GM18498 (cell line): ENCODE measurements around the gene DNAAF3.
"Not testable (repeated sequence)": the region's sequence is repeated elsewhere in the genome, so short reads cannot be mapped to it uniquely, and the experiment has no call there.

ENCODE experiments used
- ATAC-seq: cut with Tn5 transposase; IDR thresholded peaks from one replicate; pipeline ENCODE4 v1.9.1; 2021; ENCODE audit warnings: mild to moderate bottlenecking, moderate library complexity; ENCODE audit not compliant: unreplicated experiment

DNAAF3 gene

DNA sequence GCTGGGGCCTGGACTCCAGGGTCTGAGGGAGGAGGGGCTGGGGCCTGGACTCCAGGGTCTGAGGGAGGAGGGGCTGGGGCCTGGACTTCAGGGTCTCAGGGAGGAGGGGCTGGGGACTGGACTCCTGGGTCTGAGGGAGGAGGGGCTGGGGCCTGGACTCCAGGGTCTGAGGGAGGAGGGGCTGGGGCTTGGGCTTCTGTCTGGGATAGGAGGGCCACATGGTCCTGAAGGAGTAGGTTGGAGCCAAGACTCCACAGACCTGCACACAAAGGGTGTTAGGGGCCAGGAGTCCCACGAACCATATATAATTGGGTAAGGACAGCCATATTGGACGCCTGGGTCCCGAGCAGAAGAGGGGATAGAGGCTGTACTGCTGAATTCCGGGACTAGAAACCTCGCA, 10.6 kb downstream of the DNAAF3 start:
- ATAC-seq: not testable (repeated sequence)

DNA sequence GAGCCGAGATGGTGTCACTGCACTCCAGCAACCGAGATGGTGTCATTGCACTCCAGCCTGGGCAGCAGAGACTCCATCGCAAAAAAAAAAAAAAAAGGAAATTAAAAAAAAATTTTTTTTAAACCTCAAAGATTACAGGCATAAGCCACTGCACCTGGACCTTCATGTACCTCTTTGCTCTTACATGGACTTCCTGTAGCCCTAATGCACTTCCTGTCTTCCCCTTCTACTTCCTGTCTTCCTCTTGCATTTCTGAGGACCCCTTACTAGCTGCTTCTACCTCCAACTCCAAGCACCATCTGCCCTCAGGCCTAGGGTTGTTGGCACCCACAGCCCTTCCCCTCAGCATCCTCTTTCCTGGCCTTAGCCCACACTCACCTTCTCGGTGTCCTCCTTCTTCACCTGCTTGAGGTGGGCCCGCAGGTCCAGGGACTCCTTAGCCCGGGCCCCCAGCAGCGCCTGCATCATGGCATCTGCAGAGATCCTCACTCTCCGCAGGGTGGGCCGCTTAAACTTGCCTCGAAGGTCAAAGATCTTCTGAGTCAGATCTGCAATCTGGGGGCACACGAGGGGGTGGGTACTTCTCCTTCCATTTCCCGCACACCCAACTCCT, 12.7 kb downstream of the DNAAF3 start:
- no peak for ATAC-seq

DNA sequence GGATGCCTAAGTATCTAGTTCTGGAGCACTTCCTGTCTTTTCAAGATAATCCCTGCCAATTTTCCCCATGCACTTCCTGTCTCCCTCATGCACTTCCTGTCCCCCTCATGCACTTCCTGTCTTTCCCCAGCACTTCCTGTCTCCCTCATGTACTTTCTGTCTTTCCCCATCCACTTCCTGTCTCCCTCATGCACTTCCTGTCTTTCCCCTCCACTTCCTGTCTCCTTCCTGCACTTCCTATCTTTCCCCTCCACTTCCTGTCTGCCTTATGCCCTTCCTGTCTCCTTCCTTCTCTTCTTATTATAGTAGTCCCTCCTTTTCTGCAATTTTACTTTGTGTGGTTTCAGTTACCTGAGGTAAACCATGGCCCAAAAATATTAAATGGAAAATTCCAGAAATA, 14.4 kb downstream of the DNAAF3 start:
- ATAC-seq: no peak

DNA sequence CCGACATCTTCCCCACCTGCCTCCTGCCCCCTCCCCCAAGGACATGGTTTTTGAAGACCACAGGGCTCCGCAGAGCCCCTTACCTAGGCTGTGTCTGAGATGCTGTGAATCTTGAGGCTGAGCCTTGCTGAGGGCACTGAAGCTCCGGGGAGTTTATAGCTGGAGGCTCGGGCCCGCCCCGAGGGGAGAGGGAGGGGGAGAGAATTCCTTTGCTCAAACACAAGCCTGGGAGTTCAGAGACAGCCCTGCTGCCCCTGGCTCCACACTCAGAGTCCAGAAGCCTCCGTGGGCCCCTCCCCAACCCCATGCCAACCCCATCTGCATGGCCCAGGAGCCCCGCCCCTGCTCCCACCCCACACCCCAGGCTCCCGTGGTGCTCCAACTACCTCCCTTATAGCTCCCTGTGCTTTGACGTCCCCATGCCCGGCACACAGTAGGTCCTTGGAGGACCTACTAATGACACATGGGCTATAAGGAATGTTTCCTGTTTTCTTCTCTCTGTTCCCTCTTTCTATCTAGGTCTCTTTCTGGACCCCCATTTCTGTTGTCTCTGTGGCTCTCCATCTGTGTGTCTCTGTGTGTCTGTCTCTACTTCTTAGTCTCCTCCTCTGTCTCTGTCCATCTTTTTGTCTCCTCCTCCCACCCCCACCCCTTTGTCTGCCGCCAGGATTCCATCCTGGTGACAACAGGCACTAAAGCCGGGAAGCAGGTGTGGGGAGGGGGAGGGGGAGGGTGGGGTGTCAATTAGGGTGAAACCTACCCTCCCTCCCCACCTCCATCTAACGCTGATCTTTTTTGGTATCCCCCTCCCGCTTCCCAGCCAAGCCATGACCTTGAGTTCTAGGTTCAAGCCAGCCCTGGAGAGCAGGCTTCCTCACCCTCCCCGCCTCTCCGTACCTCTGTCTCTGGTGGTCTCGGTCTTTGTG, 17.1 kb downstream of the DNAAF3 start, which contains the start of gene TNNT1:
Gene TNNT1, minus strand, starts transcription at position 129 of the 926 bp plus-strand sequence. CDS start 2,049 bp downstream, outside the sequence.
- no peak for ATAC-seq

DNA sequence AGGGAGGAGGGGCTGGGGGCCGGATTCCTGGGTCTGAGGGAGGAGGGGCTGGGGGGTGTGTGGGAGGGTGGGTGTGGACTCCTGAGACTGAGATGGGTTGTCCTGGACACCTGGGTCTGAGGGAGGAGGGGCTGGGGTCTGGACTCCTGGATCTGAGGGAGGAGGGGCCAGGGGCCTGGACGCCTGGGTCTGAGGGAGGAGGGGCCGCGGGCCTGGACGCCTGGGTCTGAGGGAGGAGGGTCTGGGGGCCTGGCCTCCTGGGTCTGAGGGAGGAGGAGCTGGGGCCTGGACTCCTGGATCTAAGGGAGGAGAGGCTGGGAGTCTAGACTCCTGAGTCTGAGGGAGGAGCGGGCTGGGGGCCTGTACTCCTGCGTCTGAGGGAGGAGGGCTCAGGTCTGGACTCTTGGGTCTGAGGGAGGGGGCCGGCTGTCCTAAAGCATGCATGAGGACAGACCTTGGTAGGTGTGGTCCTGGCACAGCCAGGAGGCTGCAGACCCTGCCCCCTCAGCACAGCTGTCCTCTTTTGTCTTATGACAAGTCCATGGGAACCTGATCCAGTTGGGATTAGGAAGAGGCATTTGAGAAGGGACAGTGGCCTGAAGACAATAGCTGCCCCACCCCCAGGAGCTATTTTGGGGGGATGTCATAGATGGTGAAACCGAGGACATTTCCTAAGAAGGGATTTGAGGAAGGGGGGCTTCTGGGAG, 18.7 kb downstream of the DNAAF3 start:
- ATAC-seq: no peak

DNA sequence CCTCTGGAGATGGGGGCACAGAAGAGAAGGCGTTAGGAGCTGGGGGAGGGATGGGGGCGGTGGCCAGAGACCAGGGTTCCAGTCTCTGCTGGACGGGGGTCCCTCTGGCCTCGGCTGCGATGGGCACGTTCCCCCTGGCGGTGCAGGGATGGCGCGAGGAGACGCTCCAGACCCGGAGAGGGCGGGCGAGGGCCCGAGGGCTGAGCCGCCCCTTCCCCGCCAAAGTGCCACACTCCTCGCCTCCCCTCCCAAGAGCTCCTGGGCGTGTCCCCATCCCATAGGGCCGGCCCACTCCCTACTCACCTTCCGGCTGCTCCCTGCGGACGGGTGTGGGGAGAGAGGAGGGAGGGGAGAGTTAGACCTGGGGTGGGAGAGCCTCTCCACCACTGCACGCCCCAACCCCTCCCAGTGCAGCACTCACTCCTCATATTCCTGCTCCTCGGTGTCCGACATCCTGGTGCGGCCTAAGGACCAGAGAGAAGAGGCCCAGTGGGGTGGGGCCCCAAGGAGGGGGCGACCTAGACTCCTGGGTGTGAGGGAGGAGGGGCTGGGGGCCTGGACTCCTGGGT, 19.6 kb downstream of the DNAAF3 start:
- ATAC-seq: no peak

DNA sequence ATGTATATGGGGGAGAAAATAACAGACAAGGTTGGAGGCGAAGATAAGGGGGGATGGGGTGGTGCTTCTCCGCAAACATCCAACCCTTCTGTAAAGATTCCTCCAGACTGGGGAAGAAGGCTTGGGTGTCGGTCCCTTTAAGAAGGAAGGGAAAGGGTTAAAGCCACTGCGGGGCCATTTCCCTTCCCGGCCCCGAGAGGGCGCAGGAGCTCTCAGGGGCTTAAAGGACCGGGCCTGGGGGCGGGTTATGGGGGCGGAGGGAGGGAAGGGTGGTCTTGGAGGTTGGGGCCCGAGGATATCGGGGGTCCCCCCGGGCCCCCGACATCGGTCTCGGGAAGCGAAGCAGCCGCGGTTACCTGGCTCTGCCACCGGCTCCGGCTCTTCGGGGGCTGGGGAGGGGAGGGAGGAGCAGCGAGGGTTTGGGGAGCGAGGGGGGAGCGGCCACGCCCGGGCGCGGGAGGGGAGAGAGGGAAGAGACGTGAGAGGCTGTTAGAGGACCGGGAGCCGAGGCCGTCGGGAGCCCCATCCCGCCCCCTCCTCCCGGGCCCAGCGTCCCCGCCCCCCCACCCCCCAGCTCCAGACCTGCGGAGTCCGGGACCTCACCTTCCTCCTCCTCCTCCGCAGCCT, 20.2 kb downstream of the DNAAF3 start:
- no peak for ATAC-seq

DNA sequence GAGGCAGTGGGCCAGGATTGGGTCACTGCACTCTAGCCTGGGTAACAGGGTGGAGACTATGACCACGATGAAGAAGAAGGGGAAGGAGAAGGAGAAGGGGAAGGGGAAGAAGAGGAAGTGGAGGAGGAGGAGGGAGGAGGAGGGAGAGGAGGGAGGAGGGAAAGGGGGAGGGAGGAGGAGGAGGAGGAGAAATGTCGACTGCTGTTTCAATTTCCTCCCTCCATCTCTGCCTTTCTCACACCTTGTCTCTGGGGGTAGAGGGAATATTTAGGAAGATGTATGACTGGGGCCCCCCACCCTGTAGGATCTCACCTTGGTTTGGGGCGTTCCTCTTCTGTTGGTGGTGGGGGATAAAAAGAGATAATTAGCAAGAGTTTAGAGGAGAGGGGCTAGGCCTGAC, 21.2 kb downstream of the DNAAF3 start:
- ATAC-seq: no peak

DNA sequence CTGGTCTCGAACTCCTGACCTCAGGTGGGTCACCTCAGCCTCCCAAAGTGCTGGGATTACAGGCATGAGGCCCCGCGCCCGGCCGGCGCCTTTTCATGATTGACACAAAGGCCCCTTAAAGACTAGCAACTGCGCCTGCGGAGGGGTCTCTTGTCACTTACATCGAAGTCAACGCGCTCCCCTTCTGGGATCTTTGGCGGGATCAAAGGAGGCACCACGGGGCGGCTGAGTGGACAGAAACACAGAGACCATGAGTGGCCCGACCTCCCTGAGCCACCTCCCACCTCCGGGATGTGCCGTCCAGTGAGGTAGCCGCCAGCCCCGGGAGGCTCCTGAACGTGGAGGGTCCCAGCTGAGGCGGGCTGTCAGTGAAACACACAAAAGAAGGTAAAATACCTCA, 24.7 kb downstream of the DNAAF3 start:
- no peak for ATAC-seq

DNA sequence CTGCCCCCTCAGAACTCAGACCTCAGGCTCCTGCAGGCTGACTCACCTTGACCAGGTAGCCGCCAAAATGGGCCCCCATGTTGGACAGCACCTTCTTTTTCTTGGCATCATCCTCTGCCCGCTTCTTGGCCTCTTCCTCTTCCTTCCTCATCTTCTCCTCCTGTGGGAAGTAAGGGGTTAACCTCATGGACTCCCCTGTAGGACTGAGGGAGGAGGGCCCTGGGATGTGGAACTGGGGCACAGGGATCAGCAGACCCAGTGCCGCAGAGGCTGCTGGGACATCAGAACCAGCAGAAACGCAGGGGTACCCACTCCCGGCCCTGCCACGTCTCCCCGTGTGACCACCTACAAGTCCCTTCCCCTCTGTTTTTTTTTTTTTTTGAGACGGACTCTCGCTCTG, 28.5 kb downstream of the DNAAF3 start:
- ATAC-seq: no peak

DNA sequence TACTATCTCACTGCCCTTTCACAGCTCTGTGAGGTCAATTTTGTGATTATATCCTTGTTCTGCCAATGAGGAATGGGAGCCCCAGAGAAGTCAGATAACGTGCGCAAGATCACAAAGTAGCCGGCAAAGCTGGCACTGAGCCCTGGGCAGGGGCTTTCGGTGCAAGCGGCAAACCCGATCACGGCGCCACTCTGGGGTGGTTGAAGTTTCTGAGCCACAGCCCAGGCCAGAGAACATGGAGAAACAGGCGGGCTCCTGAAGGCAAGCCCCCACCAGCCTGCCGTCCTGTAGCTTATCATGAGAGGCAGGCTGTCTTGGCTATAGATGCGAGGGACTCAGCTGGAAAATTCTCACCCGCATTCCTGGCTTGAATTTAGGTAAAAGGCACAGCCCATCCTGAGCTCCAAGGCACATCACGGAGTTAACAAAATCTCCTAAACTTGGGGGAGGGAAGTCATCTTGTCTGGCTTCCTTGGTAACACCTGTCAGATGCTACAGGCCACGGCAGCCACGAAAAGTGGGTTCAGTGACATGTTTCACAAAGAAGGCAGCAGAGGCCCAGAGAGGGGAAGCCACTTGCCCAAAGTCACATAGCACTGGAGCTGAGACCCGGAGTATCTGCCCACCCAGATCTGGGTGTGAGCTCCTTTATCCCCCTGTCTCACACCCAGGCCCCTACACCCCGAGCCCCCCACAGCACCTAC, 29.9 kb downstream of the DNAAF3 start:
- ATAC-seq: no peak

DNA sequence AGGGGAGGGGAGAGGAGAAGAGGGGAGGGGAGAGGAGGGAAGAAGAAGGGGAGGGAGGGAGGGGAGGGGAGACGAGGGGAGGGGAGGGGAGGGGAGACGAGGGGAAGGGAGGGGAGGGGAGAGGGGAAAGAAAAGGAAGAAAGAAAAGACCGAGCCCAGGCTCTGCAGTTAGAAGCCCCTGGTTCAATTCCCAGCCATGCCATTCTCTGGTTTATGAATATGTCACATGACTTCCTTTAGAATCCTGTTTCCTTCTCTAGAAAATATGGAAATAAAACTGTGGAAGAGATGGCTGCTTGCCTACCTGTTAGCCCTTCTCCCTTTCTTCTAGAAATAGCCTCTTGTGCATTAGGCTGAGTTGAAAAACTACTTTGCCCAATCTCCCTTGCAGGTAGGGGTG, 31.7 kb downstream of the DNAAF3 start:
- no peak for ATAC-seq

DNA sequence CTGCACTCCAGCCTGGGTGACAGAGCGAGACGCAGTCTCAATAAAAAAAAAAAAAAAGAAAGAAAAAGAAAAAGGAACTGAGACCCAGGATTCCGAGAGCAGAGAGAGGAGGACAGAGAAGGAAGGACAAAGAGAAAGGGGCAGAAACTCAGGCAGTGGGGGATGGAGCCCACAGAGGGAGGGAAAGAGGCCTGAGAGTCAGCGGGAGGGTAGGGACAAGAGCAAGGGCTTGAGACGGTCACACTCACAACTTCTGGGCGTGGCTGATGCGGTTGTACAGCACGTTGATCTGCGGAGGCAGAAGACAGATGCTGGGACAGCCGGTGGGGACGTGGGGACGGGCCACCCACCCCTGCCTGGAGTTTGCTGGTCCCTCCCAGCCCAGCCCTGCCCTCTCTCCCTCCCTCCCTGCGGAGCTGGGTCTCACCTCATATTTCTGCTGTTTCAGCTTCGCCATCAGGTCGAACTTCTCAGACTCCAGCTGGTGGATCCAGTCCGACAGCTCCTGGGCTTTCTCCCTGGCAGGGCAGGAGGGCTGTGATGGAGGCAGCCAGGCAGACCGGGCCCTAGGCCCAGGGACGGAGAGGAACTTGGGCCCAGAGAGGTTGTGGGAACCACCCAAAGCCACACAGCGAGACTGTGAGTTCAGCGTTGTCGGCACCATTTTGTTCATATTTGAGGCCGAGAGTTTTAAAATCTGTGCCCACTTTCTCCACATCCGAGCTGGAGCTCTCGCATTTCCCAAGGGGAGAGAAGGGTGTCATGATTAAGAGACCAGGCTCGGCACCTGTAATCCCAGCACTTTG, 32.6 kb downstream of the DNAAF3 start:
- ATAC-seq: no peak

DNA sequence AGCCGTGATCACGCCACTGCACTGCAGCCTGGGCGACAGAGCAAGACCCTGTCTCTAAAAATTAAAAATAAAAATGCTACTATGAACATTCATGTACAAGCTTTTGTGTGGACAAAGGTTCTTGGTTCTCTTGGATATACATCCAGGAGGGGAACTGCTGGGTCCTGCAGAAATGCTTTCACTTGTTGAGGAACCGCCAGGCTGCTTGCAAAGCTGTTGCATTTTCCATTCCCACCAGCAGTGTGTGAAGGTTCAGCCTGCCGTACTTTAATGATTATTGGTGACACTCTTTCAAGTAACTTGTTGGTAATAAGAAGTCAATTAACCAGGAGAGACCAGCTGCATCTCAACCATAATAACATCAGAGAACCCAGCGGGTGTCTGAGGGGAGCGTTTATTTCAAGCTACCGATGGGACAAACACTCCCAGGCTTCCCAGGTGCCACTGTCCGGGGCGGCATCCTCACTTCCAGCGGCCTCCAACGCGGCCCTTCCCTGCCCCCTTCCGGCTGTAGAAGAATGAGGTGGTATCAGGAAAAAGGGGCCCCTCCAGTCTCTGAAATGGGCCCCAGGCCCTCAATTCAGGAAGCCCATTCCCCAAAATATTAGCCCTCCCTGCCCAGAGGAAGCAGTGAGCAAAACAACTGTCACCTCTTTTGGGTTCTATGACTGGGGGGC, 33.8 kb downstream of the DNAAF3 start:
- ATAC-seq: no peak

DNA sequence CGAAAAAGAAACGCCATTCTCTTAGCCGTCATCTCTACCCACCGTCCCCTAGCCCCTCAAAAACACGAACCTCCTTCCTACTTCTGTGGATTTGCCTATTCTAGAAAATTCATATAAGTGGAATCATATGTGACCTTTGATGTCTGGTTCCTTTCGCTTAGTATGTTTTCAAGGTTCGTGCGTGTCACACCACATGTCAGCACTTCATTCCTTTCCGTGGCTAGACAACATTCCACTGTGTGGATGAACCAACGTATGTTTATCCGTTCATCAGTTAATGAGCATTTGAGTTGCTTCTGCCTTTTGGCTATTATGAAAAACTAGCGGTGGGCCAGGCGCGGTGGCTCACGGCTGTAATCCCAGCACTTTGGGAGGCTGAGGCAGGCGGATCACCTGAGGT, 35.0 kb downstream of the DNAAF3 start:
- no peak for ATAC-seq

DNA sequence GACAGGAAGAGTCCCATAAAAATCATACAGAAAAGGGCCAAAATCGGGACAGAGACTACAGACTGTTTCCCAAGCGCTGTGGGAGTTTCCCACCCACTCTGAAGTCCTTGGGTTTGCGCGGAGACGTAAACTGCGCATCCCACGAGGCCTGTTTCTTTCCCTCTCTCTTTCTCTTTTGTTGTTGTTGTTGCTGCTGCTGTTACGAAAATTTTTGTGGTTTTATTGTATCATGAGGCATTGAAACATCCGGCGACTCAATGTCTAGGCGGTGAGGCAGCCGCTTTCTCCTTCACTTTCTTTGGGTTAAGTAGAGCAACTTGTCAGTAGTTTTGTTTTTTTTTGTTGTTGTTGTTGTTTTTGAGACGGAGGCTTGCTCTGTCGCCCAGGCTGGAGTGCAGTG, 47.4 kb downstream of the DNAAF3 start:
- ATAC-seq: no peak

DNA sequence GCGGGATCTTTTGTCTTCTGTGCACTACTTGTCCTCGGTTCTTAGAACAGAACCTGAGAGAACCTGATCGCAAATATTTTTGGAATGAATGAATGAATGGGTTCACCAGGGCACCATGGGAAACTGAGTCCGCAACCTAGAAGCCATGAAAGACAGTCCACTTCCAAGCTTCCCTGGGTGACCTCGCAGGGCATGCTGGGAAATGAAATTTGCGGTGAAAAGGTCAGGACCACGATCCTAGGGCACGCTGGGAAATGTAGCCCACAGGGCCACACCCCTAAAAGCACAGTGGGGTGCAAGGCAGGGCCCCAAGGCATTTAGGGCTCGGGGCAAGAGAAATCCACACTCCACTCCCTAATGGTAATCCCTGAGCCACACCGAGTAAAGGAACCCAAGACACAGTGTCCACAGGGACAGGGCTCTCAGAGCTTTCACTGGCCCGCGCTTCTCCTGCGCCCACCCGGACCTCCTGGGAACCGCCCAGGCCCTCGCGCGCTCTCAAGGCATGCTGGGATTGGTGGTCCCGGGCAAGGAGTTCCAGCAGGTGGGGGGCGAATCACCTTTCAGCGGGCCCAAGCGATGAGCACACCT, 47.9 kb downstream of the DNAAF3 start:
- no peak for ATAC-seq

DNA sequence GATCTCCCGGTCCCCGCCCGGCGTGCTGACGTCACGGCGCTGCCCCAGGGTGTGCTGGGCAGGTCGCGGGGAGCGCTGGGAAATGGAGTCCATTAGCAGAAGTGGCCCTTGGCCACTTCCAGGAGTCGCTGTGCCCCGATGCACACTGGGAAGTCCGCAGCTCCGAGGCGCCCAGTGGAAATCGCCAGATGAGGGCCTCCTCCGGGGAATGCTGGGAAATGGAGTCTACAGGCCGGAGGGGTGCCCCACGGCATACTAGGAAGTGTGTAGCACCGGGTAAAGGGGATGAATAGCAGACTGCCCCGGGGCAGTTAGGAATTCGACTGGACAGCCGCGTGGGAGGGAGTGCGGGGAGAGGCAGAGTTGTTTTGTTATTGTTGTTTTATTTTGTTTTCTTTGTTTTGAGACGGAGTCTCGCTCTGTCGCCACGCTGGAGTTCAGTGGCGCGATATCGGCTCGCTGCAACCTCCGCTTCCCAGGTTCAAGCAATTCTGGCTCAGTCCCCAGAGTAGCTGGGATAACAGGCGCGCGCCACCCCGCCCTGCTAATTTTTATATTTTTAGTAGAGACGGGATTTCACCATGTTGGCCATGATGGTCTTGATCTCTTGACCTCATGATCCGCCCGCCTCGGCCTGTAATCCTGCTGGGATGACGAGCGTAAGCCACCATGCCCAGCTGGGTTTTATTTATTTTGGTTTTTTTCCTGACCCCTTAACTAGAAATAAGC, 48.6 kb downstream of the DNAAF3 start:
- peak; percentile 89 for ATAC-seq
